Measurements from ENCODE around the gene CORO7. TPM values are rescaled to one million over a fixed set of nuclear protein-coding genes. Genes with fewer than 3 reads are reported as not detected.

The CORO7 gene
- polyA plus RNA-seq, 2 of the 4 experiments (the other 2 are of a cell fraction), result 6.0 to 11.9 TPM

GRCh38 chr16:4450430-4450829 is 34.0 kb upstream of the CORO7 start:
- ChIA-PET CTCF (interaction anchor here (0.7 to 1.6 kb wide), 4 partner anchors 10 to 26 kb away, joined by 3 to 6 read pairs (median 4); partner anchors contain the start of gene HMOX2), POLR2A (no interaction called here)
- peaks cover 4% of the 10 kb centered on the region; the same call in 2 of the 3 replicates for H3K4me1 ChIP-seq
- TF ChIP-seq ZNF302 (CRISPR knock-in tag; IDR thresholded peaks at IDR 0.05) (no peak), RNF2 (IDR thresholded peaks at IDR 0.05; ENCODE audit: borderline replicate concordance, low read depth) (no peak), KDM1A (IDR thresholded peaks at IDR 0.05; ENCODE audit: low read depth) (no peak), FOXS1 (CRISPR knock-in tag; IDR thresholded peaks at IDR 0.05) (no peak), ELK1 (IDR thresholded peaks at IDR 0.05; ENCODE audit: low read depth, low read length) (no peak), GATA3 (IDR thresholded peaks at IDR 0.05; ENCODE audit: borderline replicate concordance) (no peak), FOSB (CRISPR knock-in tag; IDR thresholded peaks at IDR 0.05) (no peak), HOXA7 (CRISPR knock-in tag; IDR thresholded peaks at IDR 0.05) (no peak), ATOH8 (CRISPR knock-in tag; IDR thresholded peaks at IDR 0.05; ENCODE audit: low read depth) (no peak), EHMT2 (IDR thresholded peaks at IDR 0.05; ENCODE audit: low read depth) (no peak), TP53 (CRISPR knock-in tag; IDR thresholded peaks at IDR 0.05) (no peak), KDM5A (IDR thresholded peaks at IDR 0.05) (no peak)
- ATAC-seq (no peak), DNase-seq (ENCODE audit: low read depth in 1 of 2, low spot score in 1 of 2) (no peak), FAIRE-seq (no peak)
- no peak overlapping the region for H3K4me3 ChIP-seq
- peak overlapping the region in 1 of 2 experiments; percentile 36; a peak in 1 of 6 replicates for H3K27ac ChIP-seq
- no peaks in the 10 kb centered on the region for H3K9me3 ChIP-seq
- no peak overlapping the region for H3K4me2 ChIP-seq
- 95% methylated on average over 14 of the region's 14 CpGs for WGBS (ENCODE audit: missing lambda C conversion rate)

GRCh38 chr16:4443986-4444385 is 27.6 kb upstream of the CORO7 start:
- FAIRE-seq (no peak), DNase-seq (ENCODE audit: low read depth in 1 of 2, low spot score in 1 of 2) (no peak), ATAC-seq (no peak)
- CTCF ChIA-PET, result interaction anchor here (0.6 to 1.5 kb wide), 5 partner anchors 11 to 42 kb away, joined by 3 to 4 read pairs (median 3); partner anchors contain the start of gene HMOX2
- no peak overlapping the region for H3K4me3 ChIP-seq
- H3K27ac ChIP-seq, result no peak overlapping the region
- H3K9me3 ChIP-seq, result no peaks in the 10 kb centered on the region
- TF ChIP-seq CHD4 (IDR thresholded peaks at IDR 0.05; ENCODE audit: borderline replicate concordance) (no peak), TFCP2L1 (CRISPR knock-in tag; IDR thresholded peaks at IDR 0.05) (no peak), EP300 (IDR thresholded peaks at IDR 0.05) (no peak), HOXB13 (CRISPR knock-in tag; IDR thresholded peaks at IDR 0.05; ENCODE audit: low read depth) (no peak), CHD2 (IDR thresholded peaks at IDR 0.05; ENCODE audit: low read length, partially characterized antibody) (no peak), RCOR1 (IDR thresholded peaks at IDR 0.05; ENCODE audit: low read depth, low read length) (no peak), FOSB (CRISPR knock-in tag; IDR thresholded peaks at IDR 0.05) (no peak), ESRRA (IDR thresholded peaks at IDR 0.05; ENCODE audit: borderline replicate concordance, low read length) (no peak), MAZ (IDR thresholded peaks at IDR 0.05; ENCODE audit: borderline replicate concordance, low read depth, low read length) (no peak), SREBF2 (IDR thresholded peaks at IDR 0.05) (no peak), JUN (IDR thresholded peaks at IDR 0.05) (no peak), ZNF302 (CRISPR knock-in tag; IDR thresholded peaks at IDR 0.05) (no peak), POLR2A (IDR thresholded peaks at IDR 0.05; ENCODE audit: low read length) (no peak), HOXB5 (CRISPR knock-in tag; IDR thresholded peaks at IDR 0.05) (no peak), ZC3H11A (IDR thresholded peaks at IDR 0.05) (no peak), PHF8 (IDR thresholded peaks at IDR 0.05; ENCODE audit: borderline replicate concordance, low read depth) (no peak), CBX2 (IDR thresholded peaks at IDR 0.05; ENCODE audit: borderline replicate concordance, low read depth) (no peak), NPAS2 (CRISPR knock-in tag; IDR thresholded peaks at IDR 0.05; ENCODE audit: borderline replicate concordance) (no peak), HES2 (IDR thresholded peaks at IDR 0.05) (no peak), ATOH8 (CRISPR knock-in tag; IDR thresholded peaks at IDR 0.05; ENCODE audit: low read depth) (no peak)
- H3K4me2 ChIP-seq, result no peak overlapping the region
- POLR2A ChIA-PET, result no interaction called here
- 86% methylated on average over 4 of the region's 4 CpGs for WGBS (ENCODE audit: missing lambda C conversion rate)
- H3K4me1 ChIP-seq, result no peaks in the 10 kb centered on the region

Measured in A549 (cell line).